ENCODE results near the gene TRABD2B. TPM values are rescaled to one million over a fixed set of nuclear protein-coding genes. Genes with fewer than 3 reads are reported as not detected.

TRABD2B gene
- total and polyA plus RNA-seq, 7 donors, result 0.08 to 0.76 (median 0.42) TPM

DNA sequence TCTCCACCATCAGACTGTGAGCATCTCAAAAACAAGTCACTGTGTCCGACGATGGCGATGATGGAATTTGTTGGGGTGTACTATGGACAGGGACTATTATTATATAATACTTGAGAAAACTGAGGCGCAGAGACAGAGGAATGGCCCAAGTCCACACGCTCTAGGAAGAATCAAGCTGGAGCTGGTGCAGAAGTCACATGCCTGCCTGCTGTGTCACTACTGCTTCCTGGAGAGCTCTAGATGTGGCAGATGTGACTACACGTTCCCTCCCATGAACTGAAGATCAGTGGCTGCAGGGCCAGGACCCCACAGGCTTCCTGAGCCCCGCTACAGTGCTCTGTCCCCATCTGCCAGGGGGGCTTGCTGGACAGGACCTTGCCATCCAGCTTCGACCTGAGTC is 56.9 kb downstream of the TRABD2B start:
- Histone ChIP-seq H3K27ac (no peak overlapping the region), H3K4me1 (no peaks in the 10 kb centered on the region), H3K27me3 (ENCODE audit: insufficient read depth in 3 of 3, low read length in 2 of 3) (peaks cover 0 to under 1% (median under 1%) of the 10 kb centered on the region in 3 donors), H3K36me3 (ENCODE audit: insufficient read depth in 1 of 2, low read depth in 1 of 2) (no peaks in the 10 kb centered on the region), H3K9me3 (no peaks in the 10 kb centered on the region), H3K4me3 (no peak overlapping the region)
- ATAC-seq (no peak), DNase-seq (no peak)
- no peak for TF ChIP-seq CTCF (IDR thresholded peaks at IDR 0.05)
- 72 to 79% (median 78%) methylated on average over 8 of the region's 8 CpGs for WGBS, 3 donors
- intact Hi-C loops (cut with DNase I), result no loop called here

DNA sequence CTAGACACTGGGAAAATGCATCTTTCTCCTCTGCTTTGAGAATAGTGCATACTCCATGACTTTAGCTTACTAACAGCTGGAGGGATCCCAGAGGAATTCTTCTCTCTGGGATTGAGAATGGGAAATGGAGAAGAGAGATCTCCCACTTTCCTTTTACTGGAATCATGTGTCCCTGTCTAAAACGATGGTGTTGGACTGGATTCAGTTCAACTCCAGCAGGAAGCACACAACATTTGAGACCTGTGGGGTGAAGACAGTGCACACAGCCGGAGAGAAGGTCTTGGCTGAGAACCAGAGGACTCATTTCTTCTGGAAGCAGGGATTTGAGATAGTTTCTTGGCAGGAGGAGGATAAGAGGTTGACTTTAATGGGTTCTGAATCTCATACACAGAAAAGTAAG is 58.7 kb downstream of the TRABD2B start:
- Histone ChIP-seq H3K27me3 (ENCODE audit: insufficient read depth in 3 of 3, low read length in 2 of 3) (peaks cover 0 to 5% (median 5%) of the 10 kb centered on the region in 3 donors), H3K9me3 (no peaks in the 10 kb centered on the region), H3K4me1 (peaks cover 6% of the 10 kb centered on the region), H3K4me3 (no peak overlapping the region), H3K36me3 (ENCODE audit: insufficient read depth in 1 of 2, low read depth in 1 of 2) (no peaks in the 10 kb centered on the region), H3K27ac (no peak overlapping the region)
- DNase-seq, result no peak
- intact Hi-C loops (cut with DNase I), result no loop called here
- ATAC-seq, result peak in 2 of 4 donors; percentile 15
- no peak for TF ChIP-seq CTCF (IDR thresholded peaks at IDR 0.05)
- WGBS, 3 donors, result 9 to 17% (median 14%) methylated on average over 2 of the region's 2 CpGs

DNA sequence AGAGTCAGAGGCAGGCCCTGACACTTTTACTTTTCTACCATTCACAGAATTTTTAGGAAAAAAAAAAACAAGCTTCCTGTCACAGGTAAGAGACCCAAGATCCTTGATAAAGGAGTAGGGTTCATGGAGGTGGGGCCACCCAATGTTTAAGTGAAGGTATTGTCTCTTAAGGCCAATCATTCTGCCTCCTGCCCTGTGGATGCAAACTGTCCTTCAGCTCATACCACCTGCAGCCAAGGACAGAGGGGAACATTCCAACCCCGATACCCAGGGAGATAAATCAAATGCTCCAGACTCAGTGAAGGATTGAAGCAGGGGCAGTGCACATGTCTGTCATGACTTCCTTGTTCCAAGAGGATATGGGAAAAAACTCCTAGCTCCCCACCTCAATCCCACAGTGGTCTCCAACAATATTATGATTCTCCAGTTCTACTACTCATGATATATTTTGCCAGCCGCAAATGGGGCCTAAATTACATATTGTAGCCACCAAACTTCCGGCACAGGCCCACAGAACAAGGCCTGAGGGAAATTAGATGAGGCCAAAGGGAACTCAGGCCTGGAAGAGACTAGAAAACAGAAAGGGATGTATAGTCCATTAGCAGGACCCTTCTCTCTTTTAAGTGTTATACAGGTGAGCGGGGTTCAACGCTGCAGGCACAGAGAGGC is 59.5 kb downstream of the TRABD2B start:
- no peak for TF ChIP-seq CTCF (IDR thresholded peaks at IDR 0.05)
- Histone ChIP-seq H3K4me1 (peaks cover 6% of the 10 kb centered on the region), H3K9me3 (no peaks in the 10 kb centered on the region), H3K4me3 (no peak overlapping the region), H3K27me3 (ENCODE audit: insufficient read depth in 3 of 3, low read length in 2 of 3) (peaks cover 0 to 5% (median 5%) of the 10 kb centered on the region in 3 donors), H3K27ac (no peak overlapping the region), H3K36me3 (ENCODE audit: insufficient read depth in 1 of 2, low read depth in 1 of 2) (no peaks in the 10 kb centered on the region)
- ATAC-seq, result no peak
- intact Hi-C loops (cut with DNase I), result no loop called here
- WGBS, 3 donors, result 92% methylated on average over 5 of the region's 5 CpGs
- DNase-seq, result no peak

DNA sequence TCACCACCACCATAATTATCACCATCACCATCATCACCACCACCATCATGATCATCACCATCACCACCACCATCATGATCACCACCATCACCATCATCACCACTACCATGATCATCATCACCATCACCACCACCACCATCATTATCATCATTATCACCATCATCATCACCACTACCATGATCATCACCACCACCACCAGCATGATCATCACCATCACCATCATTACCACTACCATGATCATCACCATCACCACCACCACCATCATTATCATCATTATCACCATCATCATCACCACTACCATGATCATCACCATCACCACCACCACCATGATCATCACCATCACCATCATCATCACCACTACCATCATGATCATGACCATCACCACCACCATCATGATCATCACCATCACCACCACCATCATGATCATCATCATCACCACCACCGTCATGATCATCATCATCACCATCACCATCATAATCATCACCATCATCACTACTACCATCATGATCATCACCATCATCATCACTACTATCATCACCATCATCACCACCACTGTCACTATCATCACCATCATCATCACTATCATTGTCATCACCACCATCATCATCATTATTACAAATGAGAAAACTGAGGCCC is 60.2 kb downstream of the TRABD2B start:
- 93 to 98% (median 96%) methylated on average over 1 of the region's 1 CpG for WGBS, 3 donors
- H3K4me3 ChIP-seq, result no peak overlapping the region
- no peaks in the 10 kb centered on the region for H3K36me3 ChIP-seq (ENCODE audit: insufficient read depth in 1 of 2, low read depth in 1 of 2)
- H3K27ac ChIP-seq, result no peak overlapping the region
- TF ChIP-seq CTCF (IDR thresholded peaks at IDR 0.05), result no peak
- no peak for ATAC-seq
- intact Hi-C loops (cut with DNase I), result no loop called here
- DNase-seq, result no peak
- H3K4me1 ChIP-seq, result peaks cover 6% of the 10 kb centered on the region
- H3K27me3 ChIP-seq (ENCODE audit: insufficient read depth in 3 of 3, low read length in 2 of 3), result peaks cover 0 to 5% (median 5%) of the 10 kb centered on the region in 3 donors
- H3K9me3 ChIP-seq, result no peaks in the 10 kb centered on the region

All from psoas muscle (tissue), 8 donors.